HepG2 (cell line): Measurements from ENCODE around the gene IQCN. TPM values are rescaled to one million over a fixed set of nuclear protein-coding genes. Genes with fewer than 3 reads are reported as not detected.
A peak's percentile ranks its signal among the peaks of the same experiment; 100 is the strongest.

Experiments used
- CCAR2 ChIP-seq: fragments of 200-400 bp; formaldehyde crosslinking; optimal IDR thresholded peaks from 2 replicates; pipeline ENCODE3; 2018; ENCODE audit warnings: low read depth, mild to moderate bottlenecking, low read length, moderate library complexity
- CREM ChIP-seq, 2 experiments: sonication (generic) in 1 of 2; formaldehyde crosslinking in 1 of 2; IDR thresholded peaks; 2 replicates each; pipeline versions ENCODE4 v1.4.0 to v1.6.1; 2016 to 2020; ENCODE audit warnings: antibody characterized with exemption in 1 of 2, mild to moderate bottlenecking in 1 of 2, missing genetic modification reagents in 1 of 2
- HOXD1 ChIP-seq: sonication (generic); formaldehyde crosslinking; IDR thresholded peaks from 2 replicates; pipeline ENCODE4 v1.5.0; 2020; ENCODE audit warnings: missing genetic modification reagents
- NBN ChIP-seq: fragments of 450-650 bp; conservative IDR thresholded peaks from 2 replicates; pipeline ENCODE4 v1.6.1; 2017
- NCOA5 ChIP-seq: sonication (generic); formaldehyde crosslinking; IDR thresholded peaks from 2 replicates; pipeline ENCODE4 v1.4.0; 2020; ENCODE audit warnings: missing genetic modification reagents
- NCOR1 ChIP-seq: fragments of 200-600 bp; sonication (generic); IDR thresholded peaks from 2 replicates; pipeline ENCODE4 v1.7.0; 2017; ENCODE audit warnings: antibody characterized with exemption, low read length, borderline replicate concordance
- ZFX ChIP-seq: sonication (generic); formaldehyde crosslinking; IDR thresholded peaks from 2 replicates; pipeline ENCODE4 v1.4.0; 2020; ENCODE audit warnings: mild to moderate bottlenecking, low read depth, missing genetic modification reagents, moderate library complexity
- ZNF530 ChIP-seq: sonication (generic); formaldehyde crosslinking; IDR thresholded peaks from 2 replicates; pipeline ENCODE4 v1.5.0; 2020; ENCODE audit warnings: low read depth, mild to moderate bottlenecking, missing genetic modification reagents
- ZNF670 ChIP-seq: sonication (generic); formaldehyde crosslinking; IDR thresholded peaks from 2 replicates; pipeline ENCODE4 v1.8.0; 2022; ENCODE audit warnings: mild to moderate bottlenecking, missing genetic modification reagents, borderline replicate concordance
- polyA plus RNA-seq, 8 experiments: library from polyadenylated mRNA; depleted of rRNA in 3 of 8; stranded (reverse) in 7 of 8; unstranded in 1 of 8; fragments of >200 nt; fragmentation: Illumina TruSeq in 4 of 8; extraction: Trizol in 4 of 8; gene quantifications; 2 replicates each; pipeline versions ENCODE4 v1.2.1 to v1.2.3, GENCODE V29; 2011 to 2016; ENCODE audit warnings: low read depth in 4 of 8, missing spikeins in 1 of 8, mixed read lengths in 1 of 8; ENCODE audit not compliant: insufficient read depth in 1 of 8
- total RNA-seq, 5 experiments: library from RNA; depleted of rRNA; stranded (reverse); fragments of >200 nt; fragmentation: Illumina TruSeq; extraction: Trizol; gene quantifications; 2 replicates each; pipeline ENCODE4 v1.2.3, GENCODE V29; 2016; ENCODE audit warnings: low read depth in 1 of 5
- TF ChIP-seq, protein P1 (sequence below): sonication (generic); formaldehyde crosslinking; conservative IDR thresholded peaks from 2 replicates; pipeline ENCODE4 v1.8.0; 2022; ENCODE audit warnings: missing genetic modification reagents
- TF ChIP-seq, protein P2 (sequence below): sonication (generic); formaldehyde crosslinking; IDR thresholded peaks from 2 replicates; pipeline ENCODE4 v1.8.0; 2022; ENCODE audit warnings: mild to moderate bottlenecking, missing genetic modification reagents
- TF ChIP-seq, protein P3 (sequence below): sonication (generic); formaldehyde crosslinking; IDR thresholded peaks from 2 replicates; pipeline ENCODE4 v1.4.0; 2020; ENCODE audit warnings: mild to moderate bottlenecking, missing genetic modification reagents
- TF ChIP-seq, protein P4 (sequence below): sonication (generic); formaldehyde crosslinking; IDR thresholded peaks from 2 replicates; pipeline ENCODE4 v1.8.1; 2023; ENCODE audit warnings: mild to moderate bottlenecking, missing genetic modification reagents
- TF ChIP-seq, protein P5 (sequence below): IDR thresholded peaks from 2 replicates; pipeline ENCODE4 v1.6.1; 2016; ENCODE audit warnings: mild to moderate bottlenecking, missing biosample characterization, missing genetic modification reagents
- TF ChIP-seq, protein P6 (sequence below): sonication (generic); formaldehyde crosslinking; IDR thresholded peaks from 2 replicates; pipeline ENCODE4 v1.5.0; 2020; ENCODE audit warnings: mild to moderate bottlenecking, low read depth, missing genetic modification reagents, borderline replicate concordance
- TF ChIP-seq, protein P7 (sequence below): fragments of 450-650 bp; IDR thresholded peaks from 2 replicates; pipeline ENCODE4 v1.6.1; 2017; ENCODE audit warnings: mild to moderate bottlenecking
- TF ChIP-seq, protein P8 (sequence below): sonication (generic); formaldehyde crosslinking; IDR thresholded peaks from 2 replicates; pipeline ENCODE4 v1.4.0; 2020; ENCODE audit warnings: mild to moderate bottlenecking, missing genetic modification reagents

IQCN gene
- total and polyA plus RNA-seq, 2 of the 13 experiments (the other 11 are each of a cell fraction or from before 2014, with no cell fraction given) = 0.04 to 0.18 TPM

DNA sequence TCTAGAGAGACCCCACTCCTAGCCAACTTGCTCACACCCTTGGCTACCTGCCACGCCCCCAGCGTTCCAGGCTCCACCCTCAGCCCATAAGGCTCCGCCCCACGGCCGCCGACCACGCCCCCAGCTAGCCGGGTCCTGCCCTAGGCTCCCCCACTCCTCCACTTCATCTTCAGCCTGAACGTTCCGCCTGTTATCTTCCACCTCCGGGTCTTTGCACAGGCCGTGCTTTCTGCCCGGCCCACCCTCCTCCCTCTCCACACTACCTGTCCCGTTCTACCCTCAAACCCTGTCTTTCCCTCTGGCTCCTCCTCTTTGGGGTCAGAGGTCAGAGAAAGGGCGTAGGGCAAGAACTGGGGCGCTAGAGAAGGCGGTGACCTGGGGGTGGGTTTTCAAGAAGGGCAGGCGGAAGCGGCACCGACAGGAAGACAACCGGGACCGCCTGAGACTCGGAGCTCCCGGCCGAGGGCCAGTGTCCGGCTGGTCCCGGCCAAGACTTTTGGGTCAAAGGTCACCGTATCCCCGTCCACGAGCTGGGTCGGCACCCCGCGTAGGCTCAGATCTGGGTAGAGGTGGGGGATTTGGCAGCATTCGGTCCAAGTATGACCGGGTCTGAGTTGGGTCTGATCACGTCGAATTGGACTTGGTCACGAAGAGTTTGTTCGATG is 50.3 kb downstream of the IQCN start (continued):
- TF ChIP-seq ZNF530 (CRISPR knock-in tag) = no peak
- TF ChIP-seq, protein P1, sequence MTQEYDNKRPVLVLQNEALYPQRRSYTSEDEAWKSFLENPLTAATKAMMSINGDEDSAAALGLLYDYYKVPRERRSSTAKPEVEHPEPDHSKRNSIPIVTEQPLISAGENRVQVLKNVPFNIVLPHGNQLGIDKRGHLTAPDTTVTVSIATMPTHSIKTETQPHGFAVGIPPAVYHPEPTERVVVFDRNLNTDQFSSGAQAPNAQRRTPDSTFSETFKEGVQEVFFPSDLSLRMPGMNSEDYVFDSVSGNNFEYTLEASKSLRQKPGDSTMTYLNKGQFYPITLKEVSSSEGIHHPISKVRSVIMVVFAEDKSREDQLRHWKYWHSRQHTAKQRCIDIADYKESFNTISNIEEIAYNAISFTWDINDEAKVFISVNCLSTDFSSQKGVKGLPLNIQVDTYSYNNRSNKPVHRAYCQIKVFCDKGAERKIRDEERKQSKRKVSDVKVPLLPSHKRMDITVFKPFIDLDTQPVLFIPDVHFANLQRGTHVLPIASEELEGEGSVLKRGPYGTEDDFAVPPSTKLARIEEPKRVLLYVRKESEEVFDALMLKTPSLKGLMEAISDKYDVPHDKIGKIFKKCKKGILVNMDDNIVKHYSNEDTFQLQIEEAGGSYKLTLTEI (CRISPR knock-in tag) = no peak
- no peak for TF ChIP-seq NCOR1
- TF ChIP-seq NBN = no peak
- TF ChIP-seq, protein P2, sequence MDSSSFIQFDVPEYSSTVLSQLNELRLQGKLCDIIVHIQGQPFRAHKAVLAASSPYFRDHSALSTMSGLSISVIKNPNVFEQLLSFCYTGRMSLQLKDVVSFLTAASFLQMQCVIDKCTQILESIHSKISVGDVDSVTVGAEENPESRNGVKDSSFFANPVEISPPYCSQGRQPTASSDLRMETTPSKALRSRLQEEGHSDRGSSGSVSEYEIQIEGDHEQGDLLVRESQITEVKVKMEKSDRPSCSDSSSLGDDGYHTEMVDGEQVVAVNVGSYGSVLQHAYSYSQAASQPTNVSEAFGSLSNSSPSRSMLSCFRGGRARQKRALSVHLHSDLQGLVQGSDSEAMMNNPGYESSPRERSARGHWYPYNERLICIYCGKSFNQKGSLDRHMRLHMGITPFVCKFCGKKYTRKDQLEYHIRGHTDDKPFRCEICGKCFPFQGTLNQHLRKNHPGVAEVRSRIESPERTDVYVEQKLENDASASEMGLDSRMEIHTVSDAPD (CRISPR knock-in tag) = 0 out of 2 replicates have a peak, but pooled peaks have one; percentile 47
- no peak for TF ChIP-seq CCAR2
- TF ChIP-seq, protein P3, sequence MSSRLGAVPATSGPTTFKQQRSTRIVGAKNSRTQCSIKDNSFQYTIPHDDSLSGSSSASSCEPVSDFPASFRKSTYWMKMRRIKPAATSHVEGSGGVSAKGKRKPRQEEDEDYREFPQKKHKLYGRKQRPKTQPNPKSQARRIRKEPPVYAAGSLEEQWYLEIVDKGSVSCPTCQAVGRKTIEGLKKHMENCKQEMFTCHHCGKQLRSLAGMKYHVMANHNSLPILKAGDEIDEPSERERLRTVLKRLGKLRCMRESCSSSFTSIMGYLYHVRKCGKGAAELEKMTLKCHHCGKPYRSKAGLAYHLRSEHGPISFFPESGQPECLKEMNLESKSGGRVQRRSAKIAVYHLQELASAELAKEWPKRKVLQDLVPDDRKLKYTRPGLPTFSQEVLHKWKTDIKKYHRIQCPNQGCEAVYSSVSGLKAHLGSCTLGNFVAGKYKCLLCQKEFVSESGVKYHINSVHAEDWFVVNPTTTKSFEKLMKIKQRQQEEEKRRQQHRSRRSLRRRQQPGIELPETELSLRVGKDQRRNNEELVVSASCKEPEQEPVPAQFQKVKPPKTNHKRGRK = no peak
- TF ChIP-seq, protein P4, sequence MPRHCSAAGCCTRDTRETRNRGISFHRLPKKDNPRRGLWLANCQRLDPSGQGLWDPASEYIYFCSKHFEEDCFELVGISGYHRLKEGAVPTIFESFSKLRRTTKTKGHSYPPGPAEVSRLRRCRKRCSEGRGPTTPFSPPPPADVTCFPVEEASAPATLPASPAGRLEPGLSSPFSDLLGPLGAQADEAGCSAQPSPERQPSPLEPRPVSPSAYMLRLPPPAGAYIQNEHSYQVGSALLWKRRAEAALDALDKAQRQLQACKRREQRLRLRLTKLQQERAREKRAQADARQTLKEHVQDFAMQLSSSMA (CRISPR knock-in tag) = no peak
- TF ChIP-seq, protein P5, sequence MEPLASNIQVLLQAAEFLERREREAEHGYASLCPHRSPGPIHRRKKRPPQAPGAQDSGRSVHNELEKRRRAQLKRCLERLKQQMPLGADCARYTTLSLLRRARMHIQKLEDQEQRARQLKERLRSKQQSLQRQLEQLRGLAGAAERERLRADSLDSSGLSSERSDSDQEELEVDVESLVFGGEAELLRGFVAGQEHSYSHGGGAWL (CRISPR knock-in tag) = no peak
- TF ChIP-seq, protein P6, sequence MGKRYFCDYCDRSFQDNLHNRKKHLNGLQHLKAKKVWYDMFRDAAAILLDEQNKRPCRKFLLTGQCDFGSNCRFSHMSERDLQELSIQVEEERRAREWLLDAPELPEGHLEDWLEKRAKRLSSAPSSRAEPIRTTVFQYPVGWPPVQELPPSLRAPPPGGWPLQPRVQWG (CRISPR knock-in tag) = no peak
- TF ChIP-seq, protein P7, sequence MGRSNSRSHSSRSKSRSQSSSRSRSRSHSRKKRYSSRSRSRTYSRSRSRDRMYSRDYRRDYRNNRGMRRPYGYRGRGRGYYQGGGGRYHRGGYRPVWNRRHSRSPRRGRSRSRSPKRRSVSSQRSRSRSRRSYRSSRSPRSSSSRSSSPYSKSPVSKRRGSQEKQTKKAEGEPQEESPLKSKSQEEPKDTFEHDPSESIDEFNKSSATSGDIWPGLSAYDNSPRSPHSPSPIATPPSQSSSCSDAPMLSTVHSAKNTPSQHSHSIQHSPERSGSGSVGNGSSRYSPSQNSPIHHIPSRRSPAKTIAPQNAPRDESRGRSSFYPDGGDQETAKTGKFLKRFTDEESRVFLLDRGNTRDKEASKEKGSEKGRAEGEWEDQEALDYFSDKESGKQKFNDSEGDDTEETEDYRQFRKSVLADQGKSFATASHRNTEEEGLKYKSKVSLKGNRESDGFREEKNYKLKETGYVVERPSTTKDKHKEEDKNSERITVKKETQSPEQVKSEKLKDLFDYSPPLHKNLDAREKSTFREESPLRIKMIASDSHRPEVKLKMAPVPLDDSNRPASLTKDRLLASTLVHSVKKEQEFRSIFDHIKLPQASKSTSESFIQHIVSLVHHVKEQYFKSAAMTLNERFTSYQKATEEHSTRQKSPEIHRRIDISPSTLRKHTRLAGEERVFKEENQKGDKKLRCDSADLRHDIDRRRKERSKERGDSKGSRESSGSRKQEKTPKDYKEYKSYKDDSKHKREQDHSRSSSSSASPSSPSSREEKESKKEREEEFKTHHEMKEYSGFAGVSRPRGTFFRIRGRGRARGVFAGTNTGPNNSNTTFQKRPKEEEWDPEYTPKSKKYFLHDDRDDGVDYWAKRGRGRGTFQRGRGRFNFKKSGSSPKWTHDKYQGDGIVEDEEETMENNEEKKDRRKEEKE = no peak
- no peak; the same call in 1 of the 2 replicates for TF ChIP-seq CREM (IDR thresholded peaks at IDR 0.05)
- no peak for TF ChIP-seq CREM (CRISPR knock-in tag; IDR thresholded peaks at IDR 0.05)
- TF ChIP-seq ZFX (CRISPR knock-in tag) = peak; percentile 47; the same call in 1 of the 2 replicates
- TF ChIP-seq HOXD1 (CRISPR knock-in tag) = no peak
- TF ChIP-seq, protein P8, sequence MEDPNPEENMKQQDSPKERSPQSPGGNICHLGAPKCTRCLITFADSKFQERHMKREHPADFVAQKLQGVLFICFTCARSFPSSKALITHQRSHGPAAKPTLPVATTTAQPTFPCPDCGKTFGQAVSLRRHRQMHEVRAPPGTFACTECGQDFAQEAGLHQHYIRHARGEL = peak; percentile 68; the same call in 1 of the 2 replicates
- no peak for TF ChIP-seq NCOA5
- TF ChIP-seq ZNF670 = no peak
